H9 (cell line): ENCODE results near the gene C1orf52. TPM values are rescaled to one million over a fixed set of nuclear protein-coding genes. Genes with fewer than 3 reads are reported as not detected.

Experiments used
- DNase-seq: peaks from one replicate; pipeline ENCODE4 v3.0.0-alpha.2; 2017
- H2AFZ ChIP-seq: one replicate; pipeline ENCODE4 v1.6.1; 2013; ENCODE audit warnings: mild to moderate bottlenecking, low read length, control low read depth, moderate library complexity
- H2AK5ac ChIP-seq: 2 replicates; pipeline ENCODE4 v1.6.1; 2013; ENCODE audit warnings: low read length, control low read depth, mixed read lengths; ENCODE audit not compliant: insufficient read length
- H2BK120ac ChIP-seq: one replicate; pipeline ENCODE4 v1.6.1; 2013; ENCODE audit warnings: low read depth, mild to moderate bottlenecking, low read length, control low read depth, inconsistent platforms; ENCODE audit not compliant: poor library complexity, severe bottlenecking
- H2BK12ac ChIP-seq: 2 replicates; pipeline ENCODE4 v1.6.1; 2013; ENCODE audit warnings: low read length, control low read depth, mixed read lengths, low read depth; ENCODE audit not compliant: insufficient read length
- H2BK15ac ChIP-seq: 2 replicates; pipeline ENCODE4 v1.6.1; 2013; ENCODE audit warnings: low read depth, low read length, control low read depth
- H2BK20ac ChIP-seq: one replicate; pipeline ENCODE4 v1.6.1; 2013; ENCODE audit warnings: low read depth, mild to moderate bottlenecking, low read length, control low read depth, inconsistent platforms; ENCODE audit not compliant: poor library complexity, severe bottlenecking
- H2BK5ac ChIP-seq: 2 replicates; pipeline ENCODE4 v1.6.1; 2013; ENCODE audit warnings: low read length, control low read depth, mixed read lengths; ENCODE audit not compliant: insufficient read length
- H3K14ac ChIP-seq: 2 replicates; pipeline ENCODE4 v1.6.1; 2013; ENCODE audit warnings: low read length, control low read depth; ENCODE audit not compliant: insufficient read depth
- H3K18ac ChIP-seq: 2 replicates; pipeline ENCODE4 v1.6.1; 2013; ENCODE audit warnings: low read depth, mild to moderate bottlenecking, mixed read lengths, low read length, control low read depth; ENCODE audit not compliant: insufficient read length
- H3K23ac ChIP-seq: 2 replicates; pipeline ENCODE4 v1.6.1; 2013; ENCODE audit warnings: low read length, control low read depth, mixed read lengths, low read depth; ENCODE audit not compliant: insufficient read length
- H3K23me2 ChIP-seq: 2 replicates; pipeline ENCODE4 v1.6.1; 2013; ENCODE audit warnings: low read depth, mild to moderate bottlenecking, mixed read lengths, low read length, control low read depth; ENCODE audit not compliant: insufficient read length, poor library complexity, severe bottlenecking
- H3K27ac ChIP-seq: 2 replicates; pipeline ENCODE4 v1.5.1; 2013; ENCODE audit warnings: low read length, control low read depth, mixed read lengths, low read depth; ENCODE audit not compliant: insufficient read length
- H3K27me3 ChIP-seq: 2 replicates; pipeline ENCODE4 v1.6.1; 2013; ENCODE audit warnings: low read length, control low read depth, inconsistent platforms; ENCODE audit not compliant: insufficient read depth
- H3K4ac ChIP-seq: 2 replicates; pipeline ENCODE4 v1.6.1; 2013; ENCODE audit warnings: low read depth, mild to moderate bottlenecking, control low read depth, inconsistent platforms, low read length, moderate library complexity
- H3K4me1 ChIP-seq: 2 replicates; pipeline ENCODE4 v1.6.1; 2013; ENCODE audit warnings: low read length, control low read depth, inconsistent platforms; ENCODE audit not compliant: insufficient read depth
- H3K4me2 ChIP-seq: 2 replicates; pipeline ENCODE4 v1.6.1; 2013; ENCODE audit warnings: low read length, control low read depth, mixed read lengths; ENCODE audit not compliant: insufficient read length, insufficient read depth
- H3K56ac ChIP-seq: 2 replicates; pipeline ENCODE4 v1.6.1; 2013; ENCODE audit warnings: low read depth, mild to moderate bottlenecking, mixed read lengths, low read length, control low read depth; ENCODE audit not compliant: insufficient read length
- H3K79me1 ChIP-seq: 2 replicates; pipeline ENCODE4 v1.6.1; 2013; ENCODE audit warnings: low read depth, mild to moderate bottlenecking, moderate library complexity, low read length, control low read depth, inconsistent platforms; ENCODE audit not compliant: insufficient read depth, poor library complexity, severe bottlenecking
- H3K79me2 ChIP-seq: 2 replicates; pipeline ENCODE4 v1.6.1; 2013; ENCODE audit warnings: low read length, control low read depth, inconsistent platforms; ENCODE audit not compliant: insufficient read depth
- H3K9ac ChIP-seq: 2 replicates; pipeline ENCODE4 v1.6.1; 2013; ENCODE audit warnings: low read length, control low read depth, mixed read lengths; ENCODE audit not compliant: insufficient read length; ENCODE audit errors: extremely low read depth
- H3K9me3 ChIP-seq: one replicate; pipeline ENCODE4 v1.6.1; 2013; ENCODE audit warnings: low read depth, low read length, inconsistent platforms; ENCODE audit not compliant: control insufficient read depth
- H3T11ph ChIP-seq: one replicate; pipeline ENCODE4 v1.6.1; 2013; ENCODE audit warnings: mild to moderate bottlenecking, low read length, control low read depth, inconsistent platforms
- H4K20me1 ChIP-seq: one replicate; pipeline ENCODE4 v1.6.1; 2013; ENCODE audit not compliant: control insufficient read depth, insufficient read length, insufficient read depth
- H4K5ac ChIP-seq: 2 replicates; pipeline ENCODE4 v1.6.1; 2013; ENCODE audit warnings: low read depth, mild to moderate bottlenecking, mixed read lengths, low read length, control low read depth; ENCODE audit not compliant: insufficient read length
- H4K8ac ChIP-seq: replicated peaks from 2 replicates; pipeline ENCODE4 v1.6.1; 2013; ENCODE audit warnings: low read length, control low read depth, mixed read lengths, low read depth; ENCODE audit not compliant: insufficient read length
- H4K91ac ChIP-seq: 2 replicates; pipeline ENCODE4 v1.6.1; 2013; ENCODE audit warnings: low read depth, mild to moderate bottlenecking, moderate library complexity, mixed read lengths, low read length, control low read depth; ENCODE audit not compliant: insufficient read length
- H3K27ac Mint-ChIP-seq, 3 experiments: 2 replicates in 2 of 3; 3 replicates in 1 of 3; pipeline ENCODE4 v1.8.0; 2020 to 2021; ENCODE audit warnings: mixed read lengths in 3 of 3, mild to moderate bottlenecking in 1 of 3, moderate library complexity in 1 of 3
- H3K27me3 Mint-ChIP-seq: 2 replicates; pipeline ENCODE4 v1.8.0; 2021; ENCODE audit warnings: low read depth, mild to moderate bottlenecking, moderate library complexity, mixed read lengths
- H3K36me3 Mint-ChIP-seq, 3 experiments: 2 replicates in 2 of 3; 3 replicates in 1 of 3; pipeline ENCODE4 v1.8.0; 2020 to 2021; ENCODE audit warnings: low read depth in 3 of 3, mixed read lengths in 3 of 3; ENCODE audit not compliant: insufficient read depth in 1 of 3
- H3K4me1 Mint-ChIP-seq, 2 experiments: 2 replicates each; pipeline ENCODE4 v1.8.0; 2020; ENCODE audit warnings: mixed read lengths in 2 of 2
- H3K4me3 Mint-ChIP-seq, 2 experiments: 2 replicates in 1 of 2; 3 replicates in 1 of 2; pipeline ENCODE4 v1.8.0; 2020 to 2021; ENCODE audit warnings: mild to moderate bottlenecking in 2 of 2, mixed read lengths in 2 of 2, moderate library complexity in 1 of 2
- H3K9me3 Mint-ChIP-seq, 2 experiments: 2 replicates in 1 of 2; 3 replicates in 1 of 2; pipeline ENCODE4 v1.8.0; 2020; ENCODE audit warnings: mild to moderate bottlenecking in 2 of 2, mixed read lengths in 2 of 2, moderate library complexity in 1 of 2
- WGBS: extraction: QIAGEN DNeasy Blood & Tissue Kit; methylation state at CpG from one replicate; pipeline ENCODE4 v1.1.7; 2013; ENCODE audit warnings: missing lambda C conversion rate, low lambda C conversion rate, mixed read lengths; ENCODE audit not compliant: insufficient read length; ENCODE audit errors: extremely low coverage; 5-methylcytosine and 5-hydroxymethylcytosine counted together
- total RNA-seq: library from RNA; stranded (reverse); gene quantifications from 2 replicates; pipeline ENCODE4 v1.2.1, GENCODE V29; 2021
- TF ChIP-seq, protein P1 (sequence below): fragments of 200-600 bp; sonication (generic); conservative IDR thresholded peaks from 3 replicates; pipeline ENCODE4 v1.8.0; 2021; ENCODE audit warnings: antibody characterized with exemption, mild to moderate bottlenecking

Gene C1orf52
- total RNA-seq, 1 experiment from 2014 or later, result 45.1 TPM

DNA sequence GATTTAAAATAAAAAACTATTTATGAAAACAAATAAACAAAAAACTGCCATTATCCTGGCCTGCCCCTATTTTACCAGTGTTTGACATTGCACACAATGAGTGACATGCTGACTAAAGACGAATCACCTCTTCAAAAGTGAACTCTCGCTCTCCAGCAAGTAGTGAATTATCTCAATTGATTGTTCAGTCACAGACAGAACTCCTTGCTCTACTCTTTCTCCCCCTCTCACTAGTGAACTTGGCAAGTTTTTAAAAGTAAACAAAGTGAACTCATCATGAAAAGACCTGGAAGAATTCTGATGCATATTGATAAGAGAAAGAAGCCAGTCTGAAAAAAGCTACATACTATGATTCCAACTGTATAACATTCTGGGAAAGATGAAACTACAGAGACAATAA lies 4.7 kb upstream of the C1orf52 start:
- no peak overlapping the region for H3T11ph ChIP-seq
- peaks cover 22 to 24% of the 10 kb centered on the region in 2 experiments for H3K9me3 Mint-ChIP-seq
- DNase-seq, result no peak
- no peak overlapping the region for H2BK120ac ChIP-seq
- no peaks in the 10 kb centered on the region for H3K4me1 ChIP-seq
- H2AFZ ChIP-seq, result no peak overlapping the region
- no peak overlapping the region for H3K27ac ChIP-seq
- peaks cover 5% of the 10 kb centered on the region in 2 experiments; a peak in 3 of 4 replicates for H3K4me1 Mint-ChIP-seq
- H3K4ac ChIP-seq, result no peak overlapping the region
- TF ChIP-seq, protein P1, sequence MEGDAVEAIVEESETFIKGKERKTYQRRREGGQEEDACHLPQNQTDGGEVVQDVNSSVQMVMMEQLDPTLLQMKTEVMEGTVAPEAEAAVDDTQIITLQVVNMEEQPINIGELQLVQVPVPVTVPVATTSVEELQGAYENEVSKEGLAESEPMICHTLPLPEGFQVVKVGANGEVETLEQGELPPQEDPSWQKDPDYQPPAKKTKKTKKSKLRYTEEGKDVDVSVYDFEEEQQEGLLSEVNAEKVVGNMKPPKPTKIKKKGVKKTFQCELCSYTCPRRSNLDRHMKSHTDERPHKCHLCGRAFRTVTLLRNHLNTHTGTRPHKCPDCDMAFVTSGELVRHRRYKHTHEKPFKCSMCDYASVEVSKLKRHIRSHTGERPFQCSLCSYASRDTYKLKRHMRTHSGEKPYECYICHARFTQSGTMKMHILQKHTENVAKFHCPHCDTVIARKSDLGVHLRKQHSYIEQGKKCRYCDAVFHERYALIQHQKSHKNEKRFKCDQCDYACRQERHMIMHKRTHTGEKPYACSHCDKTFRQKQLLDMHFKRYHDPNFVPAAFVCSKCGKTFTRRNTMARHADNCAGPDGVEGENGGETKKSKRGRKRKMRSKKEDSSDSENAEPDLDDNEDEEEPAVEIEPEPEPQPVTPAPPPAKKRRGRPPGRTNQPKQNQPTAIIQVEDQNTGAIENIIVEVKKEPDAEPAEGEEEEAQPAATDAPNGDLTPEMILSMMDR, result no peak
- no peaks in the 10 kb centered on the region for H3K27me3 ChIP-seq
- H4K20me1 ChIP-seq, result no peaks in the 10 kb centered on the region
- no peak overlapping the region for H3K23ac ChIP-seq
- H2BK5ac ChIP-seq, result no peak overlapping the region
- H3K9ac ChIP-seq, result no peak overlapping the region
- H3K56ac ChIP-seq, result no peak overlapping the region
- no peak overlapping the region for H2BK20ac ChIP-seq
- no peak overlapping the region for H4K5ac ChIP-seq
- no peak overlapping the region for H2BK15ac ChIP-seq
- H4K91ac ChIP-seq, result no peak overlapping the region
- H3K79me2 ChIP-seq, result no peaks in the 10 kb centered on the region
- H3K27ac Mint-ChIP-seq, result no peak overlapping the region
- no peaks in the 10 kb centered on the region; the same call in none of the 2 replicates for H3K27me3 Mint-ChIP-seq
- H3K4me2 ChIP-seq, result no peak overlapping the region
- H3K4me3 Mint-ChIP-seq, result no peak overlapping the region
- H3K9me3 ChIP-seq, result peaks cover 19% of the 10 kb centered on the region
- H3K79me1 ChIP-seq, result no peaks in the 10 kb centered on the region
- no peak overlapping the region for H3K14ac ChIP-seq
- H3K36me3 Mint-ChIP-seq, result peaks cover 33 to 66% (median 65%) of the 10 kb centered on the region in 3 experiments
- H4K8ac ChIP-seq, result no peak overlapping the region
- H3K18ac ChIP-seq, result no peak overlapping the region
- no CpG with 5 or more reads among the region's 2 CpGs for WGBS
- H3K23me2 ChIP-seq, result no peaks in the 10 kb centered on the region
- no peak overlapping the region for H2AK5ac ChIP-seq
- H2BK12ac ChIP-seq, result no peak overlapping the region
